ENCODE measurements around the gene AP2B1.

Gene AP2B1

GRCh38 chr17:35569405-35569804 is 17.7 kb upstream of the AP2B1 start:
- H3K4me3 ChIP-seq (replicated peaks; ENCODE audit: low read depth, low read length), result no peak overlapping the region
- TF ChIP-seq, protein P1, sequence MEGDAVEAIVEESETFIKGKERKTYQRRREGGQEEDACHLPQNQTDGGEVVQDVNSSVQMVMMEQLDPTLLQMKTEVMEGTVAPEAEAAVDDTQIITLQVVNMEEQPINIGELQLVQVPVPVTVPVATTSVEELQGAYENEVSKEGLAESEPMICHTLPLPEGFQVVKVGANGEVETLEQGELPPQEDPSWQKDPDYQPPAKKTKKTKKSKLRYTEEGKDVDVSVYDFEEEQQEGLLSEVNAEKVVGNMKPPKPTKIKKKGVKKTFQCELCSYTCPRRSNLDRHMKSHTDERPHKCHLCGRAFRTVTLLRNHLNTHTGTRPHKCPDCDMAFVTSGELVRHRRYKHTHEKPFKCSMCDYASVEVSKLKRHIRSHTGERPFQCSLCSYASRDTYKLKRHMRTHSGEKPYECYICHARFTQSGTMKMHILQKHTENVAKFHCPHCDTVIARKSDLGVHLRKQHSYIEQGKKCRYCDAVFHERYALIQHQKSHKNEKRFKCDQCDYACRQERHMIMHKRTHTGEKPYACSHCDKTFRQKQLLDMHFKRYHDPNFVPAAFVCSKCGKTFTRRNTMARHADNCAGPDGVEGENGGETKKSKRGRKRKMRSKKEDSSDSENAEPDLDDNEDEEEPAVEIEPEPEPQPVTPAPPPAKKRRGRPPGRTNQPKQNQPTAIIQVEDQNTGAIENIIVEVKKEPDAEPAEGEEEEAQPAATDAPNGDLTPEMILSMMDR (IDR thresholded peaks at IDR 0.05; ENCODE audit: low read length, missing control alignments), result no peak
- no peak for DNase-seq (ENCODE audit: low read depth)

DNA sequence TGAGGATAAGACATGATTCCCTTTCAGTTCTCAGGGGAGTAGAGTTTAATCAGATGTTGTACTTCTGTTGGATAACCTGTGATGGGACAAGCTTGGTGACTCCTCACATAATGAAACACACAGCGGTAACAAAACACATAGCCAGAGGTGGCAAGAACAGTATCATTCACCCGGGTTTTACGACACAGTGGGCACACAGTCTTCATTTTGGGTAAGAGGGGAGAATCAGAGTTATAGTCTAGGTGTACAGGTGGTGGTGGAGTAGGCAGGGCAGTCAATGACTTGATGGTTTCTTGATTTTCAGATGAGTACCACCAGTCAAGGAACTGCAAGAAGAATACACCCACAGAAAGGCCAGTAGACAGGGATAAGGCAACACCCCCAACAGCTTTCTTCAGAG is 11.4 kb upstream of the AP2B1 start:
- H3K4me3 ChIP-seq (replicated peaks; ENCODE audit: low read depth, low read length), result no peak overlapping the region
- DNase-seq (ENCODE audit: low read depth), result no peak
- TF ChIP-seq, protein P1 (IDR thresholded peaks at IDR 0.05; ENCODE audit: low read length, missing control alignments), result no peak

DNA sequence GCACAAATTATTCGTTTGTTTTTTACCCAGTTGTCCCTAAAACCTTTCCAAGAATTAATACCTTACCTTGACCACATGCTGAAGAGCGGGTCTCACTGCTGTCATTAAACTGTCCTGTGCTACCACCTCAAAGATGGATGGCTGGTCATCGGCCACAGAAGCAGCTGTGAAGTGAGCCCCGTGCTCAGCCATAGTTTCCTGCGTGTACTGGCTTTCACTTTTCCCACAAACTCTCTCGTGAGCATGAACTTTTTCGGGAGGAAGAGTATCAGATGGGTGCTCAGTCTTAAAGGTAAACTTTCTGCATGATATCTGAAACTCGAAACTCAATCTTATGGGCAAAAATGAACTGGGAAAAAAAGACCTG is 9.3 kb upstream of the AP2B1 start:
- H3K4me3 ChIP-seq (replicated peaks; ENCODE audit: low read depth, low read length), result peak overlapping the region; percentile 86
- TF ChIP-seq, protein P1 (IDR thresholded peaks at IDR 0.05; ENCODE audit: low read length, missing control alignments), result no peak
- DNase-seq (ENCODE audit: low read depth), result no peak

- peak within 1 kb of the TSS; percentile 86 for H3K4me3 ChIP-seq (replicated peaks; ENCODE audit: low read depth, low read length)
- peak; percentile 85 for DNase-seq (ENCODE audit: low read depth)
- TF ChIP-seq, protein P1 (IDR thresholded peaks at IDR 0.05; ENCODE audit: low read length, missing control alignments), result no peak
Measured at GRCh38 chr17:35578197-35578928, 8.8 kb upstream of the AP2B1 start, which contains the start of gene PEX12. PEX12 (minus strand) TSS chr17:35578571; CDS start chr17:35578021, 550 bp downstream.

DNA sequence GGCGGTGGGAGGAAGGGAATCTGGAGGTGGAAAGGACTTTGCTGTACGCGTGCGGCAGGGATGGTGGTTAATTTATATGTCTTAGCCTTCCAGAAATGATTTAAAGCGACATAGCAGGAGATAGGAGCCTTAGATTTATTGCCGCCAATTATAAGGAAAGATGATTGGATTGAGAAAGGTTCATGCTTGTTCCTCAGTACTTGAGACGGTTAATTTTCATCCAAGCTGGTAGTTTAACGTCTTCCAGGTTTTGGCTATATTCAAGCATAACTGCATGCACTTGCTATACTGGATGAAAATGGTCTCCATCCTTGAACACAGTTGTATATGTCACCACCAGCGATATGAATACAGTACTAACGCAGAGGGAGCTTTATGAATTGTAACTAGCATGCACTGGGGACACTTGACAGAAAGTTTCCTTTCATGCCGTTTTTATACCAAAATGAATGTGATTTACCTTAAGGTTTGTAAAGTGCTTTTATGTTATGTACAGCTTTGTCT is 8.1 kb upstream of the AP2B1 start:
- H3K4me3 ChIP-seq (replicated peaks; ENCODE audit: low read depth, low read length), result peak overlapping the region; percentile 86
- no peak for DNase-seq (ENCODE audit: low read depth)
- TF ChIP-seq, protein P1 (IDR thresholded peaks at IDR 0.05; ENCODE audit: low read length, missing control alignments), result no peak

DNA sequence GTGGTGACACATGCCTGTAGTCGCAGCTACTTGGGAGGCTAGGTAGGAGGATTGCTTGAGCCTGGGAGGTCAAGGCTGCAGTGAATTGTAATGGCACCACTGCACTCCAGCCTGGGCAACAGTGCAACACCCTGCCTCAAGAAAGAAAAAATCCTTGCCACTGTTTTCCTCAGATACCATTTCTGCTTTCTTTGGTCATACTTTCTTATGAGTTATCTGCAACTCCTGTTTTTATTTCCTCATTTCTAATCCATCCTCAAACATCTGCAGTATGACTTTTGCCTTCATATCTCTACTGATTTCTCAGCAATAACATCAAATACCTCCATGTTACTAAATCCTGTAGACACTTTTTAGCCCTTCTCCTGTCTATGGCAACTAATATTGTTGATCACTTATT is 3.1 kb upstream of the AP2B1 start:
- no peak for DNase-seq (ENCODE audit: low read depth)
- TF ChIP-seq, protein P1 (IDR thresholded peaks at IDR 0.05; ENCODE audit: low read length, missing control alignments), result no peak
- no peak overlapping the region for H3K4me3 ChIP-seq (replicated peaks; ENCODE audit: low read depth, low read length)
